GM23338 (cell line): Measurements from ENCODE around the gene C3orf49.

ENCODE experiments used
- CREB1 ChIP-seq: fragments of 250-450 bp; sonication (Bioruptor Pico); IDR thresholded peaks from 2 replicates; pipeline ENCODE4 v1.5.0; 2020; ENCODE audit warnings: low read depth, mild to moderate bottlenecking, moderate library complexity
- EZH2 ChIP-seq: fragments of 200-600 bp; sonication (generic); IDR thresholded peaks from one replicate; pipeline ENCODE4 v1.8.0; 2017; ENCODE audit warnings: antibody characterized with exemption, mild to moderate bottlenecking, low read depth; ENCODE audit not compliant: unreplicated experiment
- EZH2phosphoT487 ChIP-seq: fragments of 200-600 bp; sonication (generic); IDR thresholded peaks from one replicate; pipeline ENCODE4 v1.8.1; 2018; ENCODE audit warnings: antibody characterized with exemption; ENCODE audit not compliant: unreplicated experiment
- POLR2AphosphoS5 ChIP-seq: IDR thresholded peaks from 2 replicates; pipeline ENCODE4 v1.6.1; 2016; ENCODE audit warnings: antibody characterized with exemption, low read depth
- REST ChIP-seq: IDR thresholded peaks from one replicate; pipeline ENCODE4 v1.6.1; 2018; ENCODE audit warnings: antibody characterized with exemption; ENCODE audit not compliant: unreplicated experiment
- TF ChIP-seq, protein P1 (sequence below), 2 experiments: fragments of 200-600 bp in 1 of 2; sonication (generic) in 1 of 2; conservative IDR thresholded peaks; 2 replicates each; pipeline versions ENCODE4 v1.5.1 to v1.6.1; 2016 to 2017; ENCODE audit warnings: antibody characterized with exemption in 2 of 2, low read depth in 2 of 2, mild to moderate bottlenecking in 2 of 2, moderate library complexity in 1 of 2
- TF ChIP-seq, protein P2 (sequence below): IDR thresholded peaks from 2 replicates; pipeline ENCODE4 v1.6.1; 2016; ENCODE audit warnings: antibody characterized with exemption

DNA sequence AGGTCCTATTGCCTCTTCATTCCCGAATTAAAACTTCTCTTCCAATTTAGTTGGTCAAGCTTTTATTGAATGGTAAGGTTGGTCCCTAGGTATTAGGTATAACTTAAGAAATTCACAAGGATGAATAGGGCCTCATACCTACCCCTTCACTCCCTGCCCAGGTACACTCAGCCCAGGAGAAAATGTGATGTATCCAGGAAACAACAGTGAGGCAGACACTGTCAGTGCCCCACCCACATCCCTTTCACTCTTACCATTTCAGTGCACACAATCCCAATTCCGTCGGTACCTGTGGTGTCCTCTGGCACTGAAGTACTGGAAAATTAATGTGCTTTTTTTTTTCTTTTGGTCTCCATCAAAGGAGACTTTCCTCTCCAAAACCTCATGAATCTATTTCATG lies 10.5 kb upstream of the C3orf49 start:
- TF ChIP-seq, protein P1, sequence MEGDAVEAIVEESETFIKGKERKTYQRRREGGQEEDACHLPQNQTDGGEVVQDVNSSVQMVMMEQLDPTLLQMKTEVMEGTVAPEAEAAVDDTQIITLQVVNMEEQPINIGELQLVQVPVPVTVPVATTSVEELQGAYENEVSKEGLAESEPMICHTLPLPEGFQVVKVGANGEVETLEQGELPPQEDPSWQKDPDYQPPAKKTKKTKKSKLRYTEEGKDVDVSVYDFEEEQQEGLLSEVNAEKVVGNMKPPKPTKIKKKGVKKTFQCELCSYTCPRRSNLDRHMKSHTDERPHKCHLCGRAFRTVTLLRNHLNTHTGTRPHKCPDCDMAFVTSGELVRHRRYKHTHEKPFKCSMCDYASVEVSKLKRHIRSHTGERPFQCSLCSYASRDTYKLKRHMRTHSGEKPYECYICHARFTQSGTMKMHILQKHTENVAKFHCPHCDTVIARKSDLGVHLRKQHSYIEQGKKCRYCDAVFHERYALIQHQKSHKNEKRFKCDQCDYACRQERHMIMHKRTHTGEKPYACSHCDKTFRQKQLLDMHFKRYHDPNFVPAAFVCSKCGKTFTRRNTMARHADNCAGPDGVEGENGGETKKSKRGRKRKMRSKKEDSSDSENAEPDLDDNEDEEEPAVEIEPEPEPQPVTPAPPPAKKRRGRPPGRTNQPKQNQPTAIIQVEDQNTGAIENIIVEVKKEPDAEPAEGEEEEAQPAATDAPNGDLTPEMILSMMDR (conservative IDR thresholded peaks at IDR 0.05; ENCODE audit: low read depth in 2 of 2): no peak
- no peak for TF ChIP-seq EZH2
- no peak for TF ChIP-seq CREB1 (CRISPR knock-in tag)
- TF ChIP-seq POLR2AphosphoS5: no peak
- TF ChIP-seq, protein P2, sequence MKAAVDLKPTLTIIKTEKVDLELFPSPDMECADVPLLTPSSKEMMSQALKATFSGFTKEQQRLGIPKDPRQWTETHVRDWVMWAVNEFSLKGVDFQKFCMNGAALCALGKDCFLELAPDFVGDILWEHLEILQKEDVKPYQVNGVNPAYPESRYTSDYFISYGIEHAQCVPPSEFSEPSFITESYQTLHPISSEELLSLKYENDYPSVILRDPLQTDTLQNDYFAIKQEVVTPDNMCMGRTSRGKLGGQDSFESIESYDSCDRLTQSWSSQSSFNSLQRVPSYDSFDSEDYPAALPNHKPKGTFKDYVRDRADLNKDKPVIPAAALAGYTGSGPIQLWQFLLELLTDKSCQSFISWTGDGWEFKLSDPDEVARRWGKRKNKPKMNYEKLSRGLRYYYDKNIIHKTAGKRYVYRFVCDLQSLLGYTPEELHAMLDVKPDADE: no peak
- TF ChIP-seq EZH2phosphoT487: no peak
- no peak for TF ChIP-seq REST
